NCI-H2227 (cell line): ENCODE measurements around the gene CTNNBL1.

Experiments used
- DNase-seq: peaks from one replicate; lab custom pipeline; 2025; ENCODE audit not compliant: unreplicated experiment; lab: John Stamatoyannopoulos, UW

Gene CTNNBL1

GRCh38 chr20:37875460-37876175, 181.8 kb downstream of the CTNNBL1 start:
- DNase-seq = no peak

- DNase-seq = no peak
These were observed 183.0 kb downstream of the CTNNBL1 start for GRCh38 chr20:37876863-37877262.

- no peak for DNase-seq
These were observed 184.3 kb downstream of the CTNNBL1 start for GRCh38 chr20:37877832-37878772.

- DNase-seq = peak; percentile 39
These were observed 185.2 kb downstream of the CTNNBL1 start for GRCh38 chr20:37878835-37879599.

- DNase-seq = no peak
These were observed 186.0 kb downstream of the CTNNBL1 start for GRCh38 chr20:37879843-37880242.

GRCh38 chr20:37880726-37881591, 187.1 kb downstream of the CTNNBL1 start:
- peak; percentile 56 for DNase-seq

- DNase-seq = no peak
These were observed 187.9 kb downstream of the CTNNBL1 start for GRCh38 chr20:37881601-37882343.

- peak; percentile 20 for DNase-seq
These were observed 189.3 kb downstream of the CTNNBL1 start for GRCh38 chr20:37882961-37883712.

GRCh38 chr20:37885042-37885441, 191.2 kb downstream of the CTNNBL1 start:
- DNase-seq = no peak

GRCh38 chr20:37885593-37886503, 192.0 kb downstream of the CTNNBL1 start:
- DNase-seq = peak; percentile 17

GRCh38 chr20:37886851-37887297, 193.0 kb downstream of the CTNNBL1 start:
- DNase-seq = no peak

- no peak for DNase-seq
These were observed 194.8 kb downstream of the CTNNBL1 start for GRCh38 chr20:37888641-37889040.

GRCh38 chr20:37890108-37890507, 196.3 kb downstream of the CTNNBL1 start:
- no peak for DNase-seq

GRCh38 chr20:37890643-37891042, 196.8 kb downstream of the CTNNBL1 start:
- peak; percentile 36 for DNase-seq

GRCh38 chr20:37892001-37892400, 198.2 kb downstream of the CTNNBL1 start:
- no peak for DNase-seq

- no peak for DNase-seq
These were observed 199.9 kb downstream of the CTNNBL1 start for GRCh38 chr20:37893566-37894241.

GRCh38 chr20:37894454-37894853, 200.6 kb downstream of the CTNNBL1 start:
- no peak for DNase-seq
